ENCODE results near the gene INPP4A.

The INPP4A gene

GRCh38 chr2:98519156-98519555 lies 74.5 kb downstream of the INPP4A start:
- DNase-seq: no peak

- DNase-seq: no peak
Observed at GRCh38 chr2:98519851-98520250, 75.2 kb downstream of the INPP4A start.

- DNase-seq: no peak
Observed at GRCh38 chr2:98520806-98521205, 76.1 kb downstream of the INPP4A start.

- DNase-seq: no peak
Observed at GRCh38 chr2:98521266-98521665, 76.6 kb downstream of the INPP4A start.

- DNase-seq: no peak
Observed at GRCh38 chr2:98522854-98523253, 78.2 kb downstream of the INPP4A start.

GRCh38 chr2:98524168-98524567 lies 79.5 kb downstream of the INPP4A start:
- no peak for DNase-seq

- DNase-seq: no peak
Observed at GRCh38 chr2:98528349-98528748, 83.7 kb downstream of the INPP4A start.

- no peak for DNase-seq
Observed at GRCh38 chr2:98530114-98530513, 85.5 kb downstream of the INPP4A start.

GRCh38 chr2:98532756-98533155 lies 88.1 kb downstream of the INPP4A start:
- DNase-seq: no peak

GRCh38 chr2:98533547-98533946 lies 88.9 kb downstream of the INPP4A start:
- DNase-seq: no peak

- DNase-seq: no peak
Observed at GRCh38 chr2:98534761-98535160, 90.1 kb downstream of the INPP4A start.

- DNase-seq: no peak
Observed at GRCh38 chr2:98535971-98536677, 91.5 kb downstream of the INPP4A start.

- no peak for DNase-seq
Observed at GRCh38 chr2:98537390-98538126, 92.9 kb downstream of the INPP4A start.

- no peak for DNase-seq
Observed at GRCh38 chr2:98538280-98539041, 93.8 kb downstream of the INPP4A start.

- no peak for DNase-seq
Observed at GRCh38 chr2:98539056-98539735, 94.5 kb downstream of the INPP4A start.

- no peak for DNase-seq
Observed at GRCh38 chr2:98540536-98540935, 95.9 kb downstream of the INPP4A start.

GRCh38 chr2:98541489-98541888 lies 96.8 kb downstream of the INPP4A start:
- no peak for DNase-seq

GRCh38 chr2:98541906-98542305 lies 97.2 kb downstream of the INPP4A start:
- no peak for DNase-seq

- DNase-seq: no peak
Observed at GRCh38 chr2:98543214-98543613, 98.6 kb downstream of the INPP4A start.

- no peak for DNase-seq
Observed at GRCh38 chr2:98543842-98544241, 99.2 kb downstream of the INPP4A start.

- no peak for DNase-seq
Observed at GRCh38 chr2:98545591-98545990, 100.9 kb downstream of the INPP4A start.

GRCh38 chr2:98546186-98546585 lies 101.5 kb downstream of the INPP4A start:
- no peak for DNase-seq

GRCh38 chr2:98547092-98547790 lies 102.6 kb downstream of the INPP4A start:
- DNase-seq: no peak
